DMS114 treated with DMSO at 0.1 percent for 48 hours (cell line): ENCODE measurements around the gene ALDH1A3.

Experiments used
- DNase-seq: peaks from one replicate; lab custom pipeline; 2025; ENCODE audit not compliant: unreplicated experiment; lab: John Stamatoyannopoulos, UW

ALDH1A3 gene

GRCh38 chr15:100947760-100948429, 68.3 kb downstream of the ALDH1A3 start:
- no peak for DNase-seq

- no peak for DNase-seq
Measured at GRCh38 chr15:100948430-100948762, 68.8 kb downstream of the ALDH1A3 start.

- no peak for DNase-seq
Measured at GRCh38 chr15:100949691-100950090, 70.1 kb downstream of the ALDH1A3 start.

- DNase-seq: no peak
Measured at GRCh38 chr15:100951965-100952364, 72.3 kb downstream of the ALDH1A3 start.

DNA sequence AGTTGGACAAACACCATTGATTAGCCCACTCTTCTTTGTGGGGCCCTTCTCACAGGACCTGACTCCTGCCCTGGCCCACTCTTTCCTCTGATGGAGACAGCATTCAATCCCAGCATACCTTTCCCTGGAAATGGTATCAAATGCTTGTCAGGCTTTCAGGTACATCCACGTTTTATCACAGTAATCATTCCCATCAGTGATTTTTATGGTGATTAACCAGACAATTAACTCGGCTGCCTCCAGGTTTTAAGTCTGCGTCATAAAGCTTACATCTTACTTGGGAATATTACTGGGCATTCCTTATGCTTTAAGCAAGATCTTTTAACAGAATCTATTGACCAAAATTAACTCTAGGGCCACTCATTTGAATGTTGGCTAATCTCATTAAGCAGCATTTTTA, 72.9 kb downstream of the ALDH1A3 start:
- DNase-seq: no peak

GRCh38 chr15:100958326-100959065, 78.9 kb downstream of the ALDH1A3 start:
- no peak for DNase-seq

GRCh38 chr15:100959066-100960050, 79.7 kb downstream of the ALDH1A3 start:
- no peak for DNase-seq
